IMR-90 (cell line): ENCODE results near the gene ROR2. TPM values are rescaled to one million over a fixed set of nuclear protein-coding genes. Genes with fewer than 3 reads are reported as not detected.

ENCODE experiments used
- ATAC-seq: fragments of 200-7000 bp; cut with Tn5 transposase; 2 replicates; pipeline ENCODE4 v1.9.1; 2020; ENCODE audit warnings: low read depth, mild to moderate bottlenecking, moderate library complexity
- BruUV-seq: library from RNA; stranded (reverse); fragments of 400-500 nt; replicated peaks from 2 replicates; lab custom pipeline; 2021; lab: Mats Ljungman, UMichigan
- CTCF ChIA-PET: fragments of 300-600 bp; formaldehyde crosslinking; extraction: SDS; loops from one replicate; lab custom pipeline; 2021; ENCODE audit warnings: antibody characterized with exemption; lab: Yijun Ruan, JAX
- POLR2A ChIA-PET: fragments of 300-600 bp; sonication (Branson Sonifier 250); formaldehyde crosslinking; loops from one replicate; lab custom pipeline; 2022; ENCODE audit warnings: antibody characterized with exemption; ENCODE audit not compliant: unreplicated experiment; lab: Charles Lee
- DNase-seq: peaks from one replicate; pipeline ENCODE4 v3.0.0; 2013
- H2AFZ ChIP-seq: replicated peaks from 2 replicates; pipeline ENCODE3; 2013; ENCODE audit warnings: low read length, mild to moderate bottlenecking; ENCODE audit not compliant: poor library complexity
- H2AK5ac ChIP-seq: 2 replicates; pipeline ENCODE4 v1.6.1; 2013; ENCODE audit warnings: low read depth, low read length, inconsistent platforms
- H2AK9ac ChIP-seq: replicated peaks from 2 replicates; pipeline ENCODE3; 2013; ENCODE audit warnings: mild to moderate bottlenecking, low read depth, low read length, moderate library complexity; ENCODE audit not compliant: poor library complexity
- H2BK120ac ChIP-seq: 2 replicates; pipeline ENCODE4 v1.6.1; 2013; ENCODE audit warnings: low read depth, low read length, inconsistent platforms
- H2BK15ac ChIP-seq: 3 replicates; pipeline ENCODE4 v1.6.1; 2013; ENCODE audit warnings: low read depth, low read length, inconsistent platforms
- H2BK20ac ChIP-seq: 2 replicates; pipeline ENCODE4 v1.6.1; 2013; ENCODE audit warnings: low read depth, mild to moderate bottlenecking, inconsistent platforms, low read length, moderate library complexity
- H2BK5ac ChIP-seq: 2 replicates; pipeline ENCODE4 v1.6.1; 2013; ENCODE audit warnings: mild to moderate bottlenecking, low read depth, low read length, inconsistent platforms; ENCODE audit not compliant: poor library complexity, severe bottlenecking
- H3K14ac ChIP-seq: replicated peaks from 2 replicates; pipeline ENCODE4 v1.6.1; 2013; ENCODE audit warnings: low read depth, low read length, inconsistent platforms
- H3K18ac ChIP-seq: 2 replicates; pipeline ENCODE4 v1.6.1; 2013; ENCODE audit warnings: low read depth, low read length, control low read depth
- H3K23ac ChIP-seq: 2 replicates; pipeline ENCODE4 v1.6.1; 2013; ENCODE audit warnings: low read depth, low read length, inconsistent platforms
- H3K27ac ChIP-seq: 2 replicates; pipeline ENCODE4 v1.5.1; 2013; ENCODE audit warnings: mild to moderate bottlenecking, control low read depth, low read length; ENCODE audit not compliant: insufficient read depth
- H3K27me3 ChIP-seq: 2 replicates; pipeline ENCODE4 v1.6.1; 2013; ENCODE audit warnings: low read length; ENCODE audit not compliant: control insufficient read depth, insufficient read depth
- H3K36me3 ChIP-seq: 2 replicates; pipeline ENCODE4 v1.6.1; 2013; ENCODE audit warnings: low read length, mixed read lengths; ENCODE audit not compliant: control insufficient read depth, insufficient read depth
- H3K4ac ChIP-seq: 2 replicates; pipeline ENCODE4 v1.6.1; 2013; ENCODE audit warnings: low read depth, low read length, inconsistent platforms
- H3K4me1 ChIP-seq: 2 replicates; pipeline ENCODE4 v1.6.1; 2013; ENCODE audit warnings: low read length, mixed read lengths; ENCODE audit not compliant: control insufficient read depth, insufficient read depth
- H3K4me2 ChIP-seq: 2 replicates; pipeline ENCODE4 v1.6.1; 2013; ENCODE audit warnings: low read depth, mild to moderate bottlenecking, control low read depth, low read length, moderate library complexity
- H3K4me3 ChIP-seq: 2 replicates; pipeline ENCODE4 v1.5.1; 2013; ENCODE audit warnings: low read depth, mild to moderate bottlenecking, control low read depth, low read length, moderate library complexity; ENCODE audit not compliant: insufficient read depth
- H3K56ac ChIP-seq: 2 replicates; pipeline ENCODE4 v1.6.1; 2013; ENCODE audit warnings: low read length, inconsistent platforms; ENCODE audit not compliant: insufficient read depth; ENCODE audit errors: extremely low read depth
- H3K79me1 ChIP-seq, 2 experiments: 2 replicates each; pipeline ENCODE4 v1.6.1; 2013; ENCODE audit warnings: low read length in 2 of 2, inconsistent platforms in 1 of 2, low read depth in 1 of 2
- H3K9ac ChIP-seq: 2 replicates; pipeline ENCODE4 v1.6.1; 2013; ENCODE audit warnings: low read depth, low read length, control low read depth
- H3K9me1 ChIP-seq: 2 replicates; pipeline ENCODE4 v1.6.1; 2013; ENCODE audit warnings: low read length, inconsistent platforms; ENCODE audit not compliant: insufficient read depth
- H3K9me3 ChIP-seq: 2 replicates; pipeline ENCODE4 v1.6.1; 2013; ENCODE audit warnings: low read length; ENCODE audit not compliant: control insufficient read depth, insufficient read depth
- H4K20me1 ChIP-seq: 2 replicates; pipeline ENCODE4 v1.6.1; 2013; ENCODE audit warnings: low read length, inconsistent platforms; ENCODE audit not compliant: insufficient read depth
- H4K5ac ChIP-seq: 2 replicates; pipeline ENCODE4 v1.6.1; 2013; ENCODE audit warnings: mild to moderate bottlenecking, low read depth, low read length, control low read depth
- H4K8ac ChIP-seq, 2 experiments: 2 replicates each; pipeline ENCODE4 v1.6.1; 2013; ENCODE audit warnings: low read depth in 2 of 2, low read length in 2 of 2, control low read depth in 1 of 2, inconsistent platforms in 1 of 2
- H4K91ac ChIP-seq: 2 replicates; pipeline ENCODE4 v1.6.1; 2013; ENCODE audit warnings: low read depth, low read length, inconsistent platforms; ENCODE audit not compliant: insufficient read depth
- BHLHE40 ChIP-seq: fragments of 150-350 bp; IDR thresholded peaks from 2 replicates; pipeline ENCODE4 v1.6.1; 2016; ENCODE audit warnings: mild to moderate bottlenecking, low read depth, low read length
- CEBPB ChIP-seq: IDR thresholded peaks from 2 replicates; pipeline ENCODE4 v1.6.1; 2012; ENCODE audit warnings: low read depth, low read length, improper control_type of control experiment
- CHD1 ChIP-seq: IDR thresholded peaks from 2 replicates; pipeline ENCODE4 v1.6.1; 2012; ENCODE audit warnings: low read depth, low read length, improper control_type of control experiment
- FOS ChIP-seq: fragments of 150-350 bp; IDR thresholded peaks from 2 replicates; pipeline ENCODE4 v1.6.1; 2016; ENCODE audit warnings: low read depth, low read length
- MAFK ChIP-seq: IDR thresholded peaks from 2 replicates; pipeline ENCODE4 v1.6.1; 2012; ENCODE audit warnings: low read depth, low read length, improper control_type of control experiment
- MAZ ChIP-seq: IDR thresholded peaks from 2 replicates; pipeline ENCODE4 v1.6.1; 2012; ENCODE audit warnings: low read depth, mild to moderate bottlenecking, low read length, improper control_type of control experiment, moderate library complexity, borderline replicate concordance
- MXI1 ChIP-seq: IDR thresholded peaks from 2 replicates; pipeline ENCODE4 v1.6.1; 2012; ENCODE audit warnings: low read depth, mild to moderate bottlenecking, low read length, moderate library complexity, borderline replicate concordance
- NFE2L2 ChIP-seq: fragments of 150-350 bp; IDR thresholded peaks from 2 replicates; pipeline ENCODE4 v1.6.1; 2016; ENCODE audit warnings: low read depth, mild to moderate bottlenecking, low read length
- POLR2A ChIP-seq: IDR thresholded peaks from 2 replicates; pipeline ENCODE4 v1.6.1; 2012; ENCODE audit warnings: mild to moderate bottlenecking, low read depth, low read length
- RAD21 ChIP-seq: IDR thresholded peaks from 2 replicates; pipeline ENCODE4 v1.6.1; 2012; ENCODE audit warnings: low read length, improper control_type of control experiment
- RCOR1 ChIP-seq: IDR thresholded peaks from 2 replicates; pipeline ENCODE4 v1.6.1; 2012; ENCODE audit warnings: mild to moderate bottlenecking, low read length, improper control_type of control experiment; ENCODE audit not compliant: insufficient replicate concordance
- RFX5 ChIP-seq: IDR thresholded peaks from 2 replicates; pipeline ENCODE4 v1.8.0; 2012; ENCODE audit warnings: low read depth, mild to moderate bottlenecking, low read length, moderate library complexity
- SMC3 ChIP-seq: fragments of 150-350 bp; IDR thresholded peaks from 2 replicates; pipeline ENCODE4 v1.6.1; 2016; ENCODE audit warnings: low read depth, mild to moderate bottlenecking, antibody characterized with exemption, low read length, moderate library complexity
- WGBS, 2 experiments: methylation state at CpG; one replicate each; pipeline versions ENCODE4 v1.1.5 to v1.1.7; 2013; ENCODE audit warnings: missing lambda C conversion rate in 2 of 2; ENCODE audit not compliant: insufficient read length in 1 of 2; ENCODE audit errors: extremely low coverage in 2 of 2; 5-methylcytosine and 5-hydroxymethylcytosine counted together
- dilution Hi-C: fragments of 300-500 bp; cut with HindIII; formaldehyde crosslinking; loops from one replicate; pipeline ENCODE4 v1.14.3; 2018; ENCODE audit warnings: low sequenced_read_pairs; ENCODE audit not compliant: unreplicated experiment
- in situ Hi-C: fragments of 300-500 bp; cut with MboI; formaldehyde crosslinking; loops from 3 replicates; pipeline ENCODE4 v1.14.3; 2019; ENCODE audit warnings: low sequenced_read_pairs, inconsistent platforms, mixed read lengths
- intact Hi-C: fragments of 100-400 bp; cut with micrococcal nuclease; formaldehyde crosslinking; loops from 2 replicates; pipeline ENCODE4 v1.10.0; 2022
- polyA plus RNA-seq, 3 experiments: library from polyadenylated mRNA; depleted of rRNA; stranded (reverse); fragments of >200 nt; gene quantifications; 2 replicates each; pipeline ENCODE4 v1.2.3, GENCODE V29; 2012; ENCODE audit warnings: low replicate concordance in 1 of 3
- total RNA-seq: library from RNA; depleted of rRNA; stranded (reverse); fragments of >200 nt; gene quantifications from 2 replicates; pipeline ENCODE4 v1.2.3, GENCODE V29; 2012
- TF ChIP-seq, protein P1 (sequence below): conservative IDR thresholded peaks from 2 replicates; pipeline ENCODE4 v1.5.1; 2012; ENCODE audit warnings: mild to moderate bottlenecking, low read depth, low read length, improper control_type of control experiment
- TF ChIP-seq, protein P2 (sequence below): fragments of 150-350 bp; IDR thresholded peaks from 2 replicates; pipeline ENCODE4 v1.6.1; 2017; ENCODE audit warnings: mild to moderate bottlenecking, antibody characterized with exemption, low read length, low read depth
- TF ChIP-seq, protein P3 (sequence below): fragments of 150-350 bp; IDR thresholded peaks from 2 replicates; pipeline ENCODE4 v1.6.1; 2016; ENCODE audit warnings: low read depth, mild to moderate bottlenecking, low read length, moderate library complexity, borderline replicate concordance

The ROR2 gene
- total and polyA plus RNA-seq, 2 of the 4 experiments (the other 2 are of a cell fraction), result 2.3 to 4.8 TPM

DNA sequence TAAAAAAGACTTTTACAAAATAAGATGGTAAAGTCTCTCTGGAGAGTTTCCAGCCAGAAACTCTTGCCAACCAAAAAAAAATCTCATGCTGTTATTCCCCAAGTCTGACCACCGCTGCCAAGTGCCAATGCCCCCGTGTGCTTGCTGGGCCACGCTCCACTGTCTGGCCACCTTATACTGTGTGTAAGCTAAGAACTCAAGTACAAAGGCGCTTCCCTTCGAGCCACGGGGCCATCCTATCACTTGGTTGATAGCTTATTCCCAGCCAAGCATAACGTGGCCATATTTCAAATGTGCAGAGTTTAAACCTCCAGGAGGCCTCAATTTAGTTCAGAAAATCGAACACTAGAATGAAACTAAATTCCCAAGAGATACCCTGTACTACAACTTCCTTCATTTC is 36.0 kb downstream of the ROR2 start:
- Histone ChIP-seq H3K9me1 (peaks cover 2% of the 10 kb centered on the region; the same call in 1 of the 2 replicates), H3K27me3 (no peaks in the 10 kb centered on the region; the same call in 1 of the 2 replicates), H3K4me1 (peaks cover 2% of the 10 kb centered on the region; the same call in 1 of the 2 replicates), H3K27ac (no peak overlapping the region), H3K14ac (no peak overlapping the region), H3K9ac (no peak overlapping the region), H3K56ac (no peak overlapping the region), H2AK9ac (no peak overlapping the region), H3K79me1 (0 out of 4 replicates have a peak, but pooled peaks cover 0 to 4% of the 10 kb centered on the region in 2 experiments), H3K4me2 (no peak overlapping the region), H4K5ac (no peak overlapping the region), H3K9me3 (no peaks in the 10 kb centered on the region), H3K23ac (no peak overlapping the region), H3K18ac (no peak overlapping the region), H3K4ac (no peak overlapping the region), H2BK5ac (no peak overlapping the region), H2BK20ac (no peak overlapping the region), H2BK15ac (no peak overlapping the region), H2AFZ (no peak overlapping the region), H4K91ac (no peak overlapping the region), H2BK120ac (no peak overlapping the region), H4K20me1 (peaks cover 8% of the 10 kb centered on the region), H3K4me3 (no peak overlapping the region), H2AK5ac (no peak overlapping the region), H3K36me3 (peaks cover 5% of the 10 kb centered on the region; the same call in 1 of the 2 replicates), H4K8ac (no peak overlapping the region)
- intact Hi-C loops, result no loop called here
- in situ Hi-C loops, result no loop called here
- no peak for DNase-seq
- TF ChIP-seq RCOR1, result no peak
- no peak for TF ChIP-seq BHLHE40
- no peak for TF ChIP-seq FOS
- no peak for TF ChIP-seq RAD21
- TF ChIP-seq MXI1, result no peak
- no peak for TF ChIP-seq MAZ
- no peak for TF ChIP-seq CHD1
- TF ChIP-seq POLR2A, result no peak
- TF ChIP-seq, protein P1, sequence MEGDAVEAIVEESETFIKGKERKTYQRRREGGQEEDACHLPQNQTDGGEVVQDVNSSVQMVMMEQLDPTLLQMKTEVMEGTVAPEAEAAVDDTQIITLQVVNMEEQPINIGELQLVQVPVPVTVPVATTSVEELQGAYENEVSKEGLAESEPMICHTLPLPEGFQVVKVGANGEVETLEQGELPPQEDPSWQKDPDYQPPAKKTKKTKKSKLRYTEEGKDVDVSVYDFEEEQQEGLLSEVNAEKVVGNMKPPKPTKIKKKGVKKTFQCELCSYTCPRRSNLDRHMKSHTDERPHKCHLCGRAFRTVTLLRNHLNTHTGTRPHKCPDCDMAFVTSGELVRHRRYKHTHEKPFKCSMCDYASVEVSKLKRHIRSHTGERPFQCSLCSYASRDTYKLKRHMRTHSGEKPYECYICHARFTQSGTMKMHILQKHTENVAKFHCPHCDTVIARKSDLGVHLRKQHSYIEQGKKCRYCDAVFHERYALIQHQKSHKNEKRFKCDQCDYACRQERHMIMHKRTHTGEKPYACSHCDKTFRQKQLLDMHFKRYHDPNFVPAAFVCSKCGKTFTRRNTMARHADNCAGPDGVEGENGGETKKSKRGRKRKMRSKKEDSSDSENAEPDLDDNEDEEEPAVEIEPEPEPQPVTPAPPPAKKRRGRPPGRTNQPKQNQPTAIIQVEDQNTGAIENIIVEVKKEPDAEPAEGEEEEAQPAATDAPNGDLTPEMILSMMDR, result no peak
- TF ChIP-seq, protein P2, sequence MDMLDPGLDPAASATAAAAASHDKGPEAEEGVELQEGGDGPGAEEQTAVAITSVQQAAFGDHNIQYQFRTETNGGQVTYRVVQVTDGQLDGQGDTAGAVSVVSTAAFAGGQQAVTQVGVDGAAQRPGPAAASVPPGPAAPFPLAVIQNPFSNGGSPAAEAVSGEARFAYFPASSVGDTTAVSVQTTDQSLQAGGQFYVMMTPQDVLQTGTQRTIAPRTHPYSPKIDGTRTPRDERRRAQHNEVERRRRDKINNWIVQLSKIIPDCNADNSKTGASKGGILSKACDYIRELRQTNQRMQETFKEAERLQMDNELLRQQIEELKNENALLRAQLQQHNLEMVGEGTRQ, result no peak
- TF ChIP-seq, protein P3, sequence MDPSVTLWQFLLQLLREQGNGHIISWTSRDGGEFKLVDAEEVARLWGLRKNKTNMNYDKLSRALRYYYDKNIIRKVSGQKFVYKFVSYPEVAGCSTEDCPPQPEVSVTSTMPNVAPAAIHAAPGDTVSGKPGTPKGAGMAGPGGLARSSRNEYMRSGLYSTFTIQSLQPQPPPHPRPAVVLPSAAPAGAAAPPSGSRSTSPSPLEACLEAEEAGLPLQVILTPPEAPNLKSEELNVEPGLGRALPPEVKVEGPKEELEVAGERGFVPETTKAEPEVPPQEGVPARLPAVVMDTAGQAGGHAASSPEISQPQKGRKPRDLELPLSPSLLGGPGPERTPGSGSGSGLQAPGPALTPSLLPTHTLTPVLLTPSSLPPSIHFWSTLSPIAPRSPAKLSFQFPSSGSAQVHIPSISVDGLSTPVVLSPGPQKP, result no peak
- no peak for TF ChIP-seq CEBPB
- no peak for TF ChIP-seq SMC3
- TF ChIP-seq RFX5, result no peak
- TF ChIP-seq MAFK, result no peak
- TF ChIP-seq NFE2L2, result no peak
- dilution Hi-C loops, result no loop called here
- no peak for ATAC-seq
- BruUV-seq, result no TSS peak
- POLR2A ChIA-PET, result no interaction called here
- WGBS, 2 experiments, result 100% methylated on average over 1 of the region's 8 CpGs; no CpG with 5 or more reads in 1 of the 2 experiments
- CTCF ChIA-PET, result no interaction called here
